Measurements from ENCODE around the gene USP20.
A peak's percentile ranks its signal among the peaks of the same experiment; 100 is the strongest.
"Not testable (repeated sequence)": the region's sequence is repeated elsewhere in the genome, so short reads cannot be mapped to it uniquely, and the experiment has no call there.

USP20 gene

GRCh38 chr9:129835128-129835859 lies at the start of gene USP20, which contains the start of gene C9orf78:
USP20 (plus strand) TSS chr9:129835458; CDS start chr9:129852556, 17,098 bp downstream.
C9orf78 (minus strand) TSS chr9:129835275; CDS start chr9:129835221, 54 bp downstream.
- peak; percentile 85 for DNase-seq

- no peak for DNase-seq
Observed at GRCh38 chr9:129785866-129786265, 49.4 kb upstream of the USP20 start.

- DNase-seq = no peak
Observed at GRCh38 chr9:129786481-129786880, 48.8 kb upstream of the USP20 start.

- DNase-seq = no peak
Observed at GRCh38 chr9:129794549-129794948, 40.7 kb upstream of the USP20 start.

- not testable (repeated sequence) for DNase-seq
Observed at GRCh38 chr9:129796029-129796428, 39.2 kb upstream of the USP20 start.

- no peak for DNase-seq
Observed at GRCh38 chr9:129798973-129799372, 36.3 kb upstream of the USP20 start.

GRCh38 chr9:129801504-129801903 lies 33.8 kb upstream of the USP20 start:
- no peak for DNase-seq

- DNase-seq = peak; percentile 86
Observed at GRCh38 chr9:129802833-129803675, 32.2 kb upstream of the USP20 start, which contains the start of gene TOR1B. TOR1B (plus strand) TSS chr9:129803184; CDS start chr9:129803213, 29 bp downstream.

- DNase-seq = no peak
Observed at GRCh38 chr9:129803676-129804060, 31.6 kb upstream of the USP20 start.

- no peak for DNase-seq
Observed at GRCh38 chr9:129806061-129806460, 29.2 kb upstream of the USP20 start.

GRCh38 chr9:129809346-129809745 lies 25.9 kb upstream of the USP20 start:
- DNase-seq = no peak

- no peak for DNase-seq
Observed at GRCh38 chr9:129810116-129810515, 25.1 kb upstream of the USP20 start.

GRCh38 chr9:129810788-129811187 lies 24.5 kb upstream of the USP20 start:
- DNase-seq = no peak

- no peak for DNase-seq
Observed at GRCh38 chr9:129811967-129812363, 23.3 kb upstream of the USP20 start.

- DNase-seq = no peak
Observed at GRCh38 chr9:129812385-129812784, 22.9 kb upstream of the USP20 start.

- no peak for DNase-seq
Observed at GRCh38 chr9:129813661-129814060, 21.6 kb upstream of the USP20 start.

GRCh38 chr9:129814432-129815223 lies 20.6 kb upstream of the USP20 start:
- no peak for DNase-seq

- DNase-seq = no peak
Observed at GRCh38 chr9:129815278-129815677, 20.0 kb upstream of the USP20 start.

- DNase-seq = no peak
Observed at GRCh38 chr9:129816501-129817435, 18.5 kb upstream of the USP20 start.

GRCh38 chr9:129822898-129823541 lies 12.2 kb upstream of the USP20 start:
- DNase-seq = no peak

- no peak for DNase-seq
Observed at GRCh38 chr9:129823542-129823934, 11.7 kb upstream of the USP20 start.
